Central memory CD4-positive, alpha-beta T cell (primary cell): ENCODE measurements around the gene OTX2.

Experiments used
- DNase-seq: peaks from one replicate; pipeline ENCODE4 v3.0.0; 2022

Gene OTX2

GRCh38 chr14:56811593-56812363, 1.5 kb upstream of the OTX2 start:
- DNase-seq, result no peak

GRCh38 chr14:56810836-56811592, 735 bp upstream of the OTX2 start:
- DNase-seq, result no peak

DNA sequence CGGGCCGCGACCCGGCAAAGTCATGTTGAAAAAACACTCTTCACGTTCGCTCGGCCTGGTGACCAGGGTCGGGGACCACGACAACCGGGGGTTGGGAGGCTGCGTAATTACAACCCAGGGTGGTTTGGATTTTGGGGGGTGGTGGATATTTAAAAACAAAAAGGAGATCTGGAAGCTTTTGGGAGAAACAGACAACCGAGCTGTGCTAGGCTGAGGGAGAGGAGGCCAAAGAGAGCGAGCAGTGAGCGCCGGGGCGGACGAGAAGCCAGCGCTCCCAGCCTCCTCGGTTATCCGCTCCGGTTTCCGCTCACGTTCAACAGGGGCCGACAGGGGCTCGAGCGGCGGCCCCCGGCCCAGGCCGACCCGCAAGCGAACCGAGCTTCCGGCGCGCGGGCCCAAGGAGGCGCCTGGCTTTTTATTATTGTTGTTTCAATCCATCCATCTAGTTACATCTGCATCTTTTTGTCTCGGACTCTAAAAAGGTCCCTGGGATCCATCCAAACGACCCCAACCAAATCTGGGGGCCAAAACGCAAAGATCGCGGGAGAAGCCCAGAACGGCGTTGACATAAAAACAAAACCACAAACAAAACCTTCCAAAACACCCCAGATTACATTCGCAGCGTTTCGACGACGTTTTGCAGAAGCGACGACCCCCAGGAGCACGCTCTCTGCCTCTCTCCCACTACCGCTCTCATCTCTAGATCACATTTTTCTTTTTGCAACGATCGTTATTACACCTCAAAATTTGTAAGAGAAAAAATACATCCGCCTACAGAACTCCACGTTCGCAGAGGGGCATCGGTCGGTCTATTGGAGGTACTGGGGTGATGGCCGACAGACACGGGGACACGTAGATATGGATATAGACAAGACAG, 771 bp downstream of the OTX2 start:
- no peak for DNase-seq

GRCh38 chr14:56808383-56809269, 1.7 kb downstream of the OTX2 start:
- no peak for DNase-seq

- no peak for DNase-seq
Measured at GRCh38 chr14:56808110-56808382, 2.2 kb downstream of the OTX2 start.

GRCh38 chr14:56807386-56808109, 2.7 kb downstream of the OTX2 start:
- no peak for DNase-seq

- DNase-seq, result no peak
Measured at GRCh38 chr14:56806760-56807159, 3.5 kb downstream of the OTX2 start.

GRCh38 chr14:56805992-56806727, 4.1 kb downstream of the OTX2 start:
- no peak for DNase-seq

GRCh38 chr14:56805201-56805991, 4.9 kb downstream of the OTX2 start:
- DNase-seq, result no peak

GRCh38 chr14:56803816-56804535, 6.3 kb downstream of the OTX2 start:
- DNase-seq, result no peak

GRCh38 chr14:56801920-56802319, 8.4 kb downstream of the OTX2 start:
- DNase-seq, result no peak

GRCh38 chr14:56799343-56799645, 11.0 kb downstream of the OTX2 start:
- DNase-seq, result no peak

- no peak for DNase-seq
Measured at GRCh38 chr14:56798447-56799342, 11.6 kb downstream of the OTX2 start.

DNA sequence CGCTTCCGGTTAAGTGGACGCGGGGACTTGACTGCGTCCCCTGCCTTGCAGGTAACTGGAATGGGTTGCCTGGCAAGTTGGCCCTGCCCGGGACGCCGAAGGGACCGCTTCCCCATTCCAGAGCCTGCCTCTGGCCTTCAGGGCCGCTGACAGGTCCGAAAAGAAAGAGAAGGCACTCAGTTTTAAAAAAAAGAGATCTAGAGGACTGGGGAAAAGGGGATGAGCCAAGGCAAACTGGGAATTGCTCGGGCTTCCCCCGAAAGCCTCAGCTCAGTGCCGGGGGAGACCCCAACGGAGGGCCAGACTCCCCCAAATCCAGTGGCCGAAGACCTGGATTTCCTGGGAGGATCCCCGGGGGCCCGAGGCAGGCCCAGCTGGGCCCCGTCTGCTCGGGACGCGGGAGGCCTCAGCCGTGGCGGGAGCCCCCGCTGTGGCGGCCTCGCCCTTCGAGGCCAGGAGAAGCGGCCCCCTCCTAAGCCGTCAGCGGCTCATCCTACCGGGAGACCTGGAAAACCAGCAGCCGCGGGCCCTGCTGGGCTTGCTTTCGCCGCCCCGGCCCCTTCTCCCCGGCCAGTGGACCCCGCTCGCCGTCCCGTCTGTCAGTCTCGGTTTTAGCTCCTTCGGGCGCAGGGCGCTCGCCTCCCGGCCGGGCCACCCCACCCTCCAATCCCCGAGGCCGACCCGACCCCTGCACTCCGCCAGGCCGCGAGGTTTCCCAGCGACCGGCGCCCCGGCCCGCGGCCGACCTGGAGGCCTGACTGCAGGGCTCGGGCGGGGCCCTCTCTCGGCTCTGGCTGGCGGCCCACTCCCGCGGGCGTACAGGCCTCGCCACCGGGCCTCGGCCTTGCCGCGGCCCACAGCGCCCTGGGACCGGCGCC, 12.5 kb downstream of the OTX2 start:
- DNase-seq, result no peak

DNA sequence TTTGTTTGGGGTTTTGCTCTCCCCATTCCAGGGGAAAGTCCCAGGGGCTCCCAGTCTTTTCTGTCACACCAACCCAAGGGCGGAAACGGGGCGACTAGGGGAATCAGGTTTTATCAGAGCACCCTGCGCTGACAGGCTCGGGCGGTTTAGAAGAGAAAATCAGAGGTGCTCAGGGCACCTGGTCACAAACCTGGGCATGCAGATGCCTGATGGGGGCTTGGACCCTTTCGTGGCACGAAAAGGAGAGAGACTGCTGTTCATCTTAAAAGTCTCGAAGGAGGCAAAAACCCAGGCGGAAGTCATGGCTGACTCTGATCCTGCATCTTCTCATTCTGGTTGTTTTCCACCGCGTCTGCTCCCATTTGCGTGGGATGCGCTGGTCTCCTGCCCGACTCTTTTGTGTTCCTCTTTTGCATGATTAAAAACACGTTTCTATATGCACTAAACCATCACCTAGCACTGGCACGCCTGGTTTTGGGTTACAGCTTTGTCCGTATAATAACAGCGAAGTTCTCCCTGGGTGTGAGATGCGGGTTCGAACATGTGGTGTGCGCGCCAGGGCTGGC, 13.2 kb downstream of the OTX2 start:
- DNase-seq, result no peak

GRCh38 chr14:56796259-56796658, 14.0 kb downstream of the OTX2 start:
- no peak for DNase-seq

- no peak for DNase-seq
Measured at GRCh38 chr14:56795284-56795622, 15.0 kb downstream of the OTX2 start.
